ENCODE data around the gene GPC3. TPM values are rescaled to one million over a fixed set of nuclear protein-coding genes. Genes with fewer than 3 reads are reported as not detected.

Gene GPC3
- total RNA-seq, 2 experiments from 2014 or later = 0.14 to 0.18 TPM

DNA sequence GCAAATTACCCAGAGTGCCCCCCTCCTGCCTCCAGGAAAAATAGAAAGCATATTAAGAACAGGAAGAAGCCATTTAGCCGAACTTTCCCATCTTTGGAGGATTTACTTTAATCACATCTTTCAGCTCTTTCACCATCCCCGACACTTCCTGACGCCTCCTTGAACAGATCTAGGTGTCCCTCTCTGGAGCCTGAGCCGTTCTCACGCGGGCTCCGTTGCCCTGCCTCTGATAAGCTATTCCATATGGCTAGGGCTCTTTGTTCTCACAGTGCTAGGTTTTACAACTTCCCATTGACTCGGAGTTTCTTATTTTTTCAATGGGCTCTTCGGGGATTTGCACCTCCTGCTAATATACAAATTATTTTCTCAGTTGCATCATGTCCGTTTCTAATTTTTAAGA lies 488.0 kb downstream of the GPC3 start:
- Mint-ChIP-seq H3K4me3 (no peak overlapping the region), H3K4me1 (no peaks in the 10 kb centered on the region), H3K9me3 (no peaks in the 10 kb centered on the region), H3K27me3 (peaks cover 4% of the 10 kb centered on the region), H3K27ac (no peak overlapping the region), H3K36me3 (no peaks in the 10 kb centered on the region)
- no peak for DNase-seq

DNA sequence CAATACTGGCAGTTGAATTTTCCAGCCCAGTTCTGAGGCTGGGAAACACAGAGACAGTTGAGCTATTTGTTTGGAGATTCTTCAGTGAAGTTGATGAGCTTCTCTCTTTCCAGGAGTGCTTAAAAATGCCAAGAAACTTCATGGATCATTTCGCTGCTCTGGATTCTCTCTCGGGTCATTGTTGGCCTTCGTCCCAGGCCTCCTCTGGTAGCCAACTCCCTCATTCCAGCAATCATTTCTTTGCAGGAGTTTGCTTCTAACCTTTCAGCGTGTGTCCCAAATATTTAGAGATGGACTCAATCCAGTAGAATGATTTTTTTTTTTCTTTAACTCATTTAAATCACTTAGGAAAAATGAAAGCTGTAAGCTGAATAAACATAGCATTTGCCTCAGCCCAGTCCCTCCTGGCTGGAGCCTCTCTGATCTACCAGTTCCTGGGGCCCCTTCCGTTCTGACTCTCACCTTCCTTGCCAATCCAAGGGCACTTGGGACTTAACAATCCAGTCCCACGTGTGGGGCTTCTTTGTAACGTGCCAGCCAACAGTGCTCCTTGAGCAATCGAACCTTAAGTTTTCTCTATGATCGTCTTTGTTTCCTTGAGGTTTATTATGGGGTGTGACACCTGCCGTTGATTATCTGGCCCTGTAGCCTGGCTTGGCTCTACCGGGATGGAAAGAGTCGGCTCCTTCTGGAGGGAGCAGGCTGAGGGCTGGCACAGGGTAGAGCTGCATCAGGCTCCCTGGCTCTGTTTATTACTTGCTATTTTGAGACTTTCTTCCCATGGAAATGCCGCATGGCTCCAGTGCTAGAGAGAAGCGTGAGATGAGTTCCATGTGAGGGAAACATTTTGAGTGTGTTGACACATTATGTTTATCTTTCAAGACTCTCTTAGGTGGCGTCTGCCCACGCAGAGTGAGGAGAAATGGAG lies 489.7 kb downstream of the GPC3 start:
- no peak for DNase-seq
- no peaks in the 10 kb centered on the region for H3K36me3 Mint-ChIP-seq
- no peaks in the 10 kb centered on the region for H3K9me3 Mint-ChIP-seq
- H3K27ac Mint-ChIP-seq = no peak overlapping the region
- no peak overlapping the region for H3K4me3 Mint-ChIP-seq
- H3K27me3 Mint-ChIP-seq = peaks cover 4% of the 10 kb centered on the region
- no peaks in the 10 kb centered on the region for H3K4me1 Mint-ChIP-seq

- no peak overlapping the region for H3K4me3 Mint-ChIP-seq
- no peak for DNase-seq
These were observed 492.0 kb downstream of the GPC3 start for GRCh38 chrX:133493366-133493765.

GRCh38 chrX:133490955-133491354 lies 494.4 kb downstream of the GPC3 start:
- H3K36me3 Mint-ChIP-seq = no peaks in the 10 kb centered on the region
- no peak overlapping the region for H3K4me3 Mint-ChIP-seq
- DNase-seq = no peak
- H3K4me1 Mint-ChIP-seq = no peaks in the 10 kb centered on the region
- peaks cover 3% of the 10 kb centered on the region for H3K27me3 Mint-ChIP-seq
- H3K27ac Mint-ChIP-seq = no peak overlapping the region
- no peaks in the 10 kb centered on the region for H3K9me3 Mint-ChIP-seq

More at GRCh38 chrX:133493366-133493765, 492.0 kb downstream of the GPC3 start:
- Mint-ChIP-seq H3K27me3 (peaks cover 4% of the 10 kb centered on the region), H3K36me3 (no peaks in the 10 kb centered on the region), H3K27ac (no peak overlapping the region), H3K4me1 (no peaks in the 10 kb centered on the region), H3K9me3 (no peaks in the 10 kb centered on the region)

Measured in activated naive CD8-positive, alpha-beta T cell treated with anti-CD3 and anti-CD28 coated beads for 36 hours (primary cell).